OCI-LY7 (cell line): ENCODE data around the gene HDAC4.

Source experiments
- EZH2phosphoT487 ChIP-seq: fragments of 200-600 bp; sonication (generic); IDR thresholded peaks from 2 replicates; pipeline ENCODE4 v1.6.1; 2018; ENCODE audit warnings: low read depth, borderline replicate concordance, mild to moderate bottlenecking, mixed run types, antibody characterized with exemption, low read length, moderate library complexity, mixed read lengths
- TF ChIP-seq, protein P1 (sequence below): fragments of 200-600 bp; sonication (generic); conservative IDR thresholded peaks from 2 replicates; pipeline ENCODE4 v1.5.1; 2014; ENCODE audit warnings: mild to moderate bottlenecking, antibody characterized with exemption, low read length, moderate library complexity, mixed read lengths

DNA sequence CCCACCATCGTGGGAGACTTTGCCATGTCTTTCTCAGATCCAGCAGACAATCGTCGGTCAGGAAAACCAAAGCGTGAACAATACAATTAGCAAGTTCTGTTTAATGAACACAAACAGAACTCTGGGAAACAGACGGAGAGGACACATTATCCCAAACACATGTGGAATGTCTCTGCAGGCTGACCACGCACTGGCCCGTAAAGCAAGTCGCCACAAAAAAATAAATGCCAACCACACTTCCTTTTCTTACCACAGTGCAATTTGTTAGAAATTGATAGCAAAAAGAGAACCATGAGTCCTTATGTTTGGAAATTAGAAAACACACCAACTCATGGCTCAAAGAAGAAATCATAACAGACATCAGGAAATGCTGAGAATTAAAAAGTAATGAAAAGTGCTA, 342.1 kb downstream of the HDAC4 start:
- TF ChIP-seq, protein P1, sequence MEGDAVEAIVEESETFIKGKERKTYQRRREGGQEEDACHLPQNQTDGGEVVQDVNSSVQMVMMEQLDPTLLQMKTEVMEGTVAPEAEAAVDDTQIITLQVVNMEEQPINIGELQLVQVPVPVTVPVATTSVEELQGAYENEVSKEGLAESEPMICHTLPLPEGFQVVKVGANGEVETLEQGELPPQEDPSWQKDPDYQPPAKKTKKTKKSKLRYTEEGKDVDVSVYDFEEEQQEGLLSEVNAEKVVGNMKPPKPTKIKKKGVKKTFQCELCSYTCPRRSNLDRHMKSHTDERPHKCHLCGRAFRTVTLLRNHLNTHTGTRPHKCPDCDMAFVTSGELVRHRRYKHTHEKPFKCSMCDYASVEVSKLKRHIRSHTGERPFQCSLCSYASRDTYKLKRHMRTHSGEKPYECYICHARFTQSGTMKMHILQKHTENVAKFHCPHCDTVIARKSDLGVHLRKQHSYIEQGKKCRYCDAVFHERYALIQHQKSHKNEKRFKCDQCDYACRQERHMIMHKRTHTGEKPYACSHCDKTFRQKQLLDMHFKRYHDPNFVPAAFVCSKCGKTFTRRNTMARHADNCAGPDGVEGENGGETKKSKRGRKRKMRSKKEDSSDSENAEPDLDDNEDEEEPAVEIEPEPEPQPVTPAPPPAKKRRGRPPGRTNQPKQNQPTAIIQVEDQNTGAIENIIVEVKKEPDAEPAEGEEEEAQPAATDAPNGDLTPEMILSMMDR, result no peak
- no peak for TF ChIP-seq EZH2phosphoT487
